HUES6 (cell line): Measurements from ENCODE around the gene FGF19.

Experiments
- H3K27ac ChIP-seq: 2 replicates; pipeline ENCODE4 v1.7.0; 2013; ENCODE audit warnings: low read depth, mild to moderate bottlenecking, low read length, inconsistent platforms
- H3K27me3 ChIP-seq: 2 replicates; pipeline ENCODE4 v1.6.1; 2013; ENCODE audit warnings: low read length; ENCODE audit not compliant: control insufficient read depth, insufficient read depth
- H3K36me3 ChIP-seq: 2 replicates; pipeline ENCODE4 v1.6.1; 2013; ENCODE audit warnings: low read length; ENCODE audit not compliant: control insufficient read depth, insufficient read depth
- H3K4me1 ChIP-seq: 2 replicates; pipeline ENCODE4 v1.6.1; 2013; ENCODE audit warnings: low read length; ENCODE audit not compliant: control insufficient read depth, insufficient read depth
- H3K4me3 ChIP-seq: 2 replicates; pipeline ENCODE4 v1.5.1; 2013; ENCODE audit warnings: low read depth, low read length
- H3K9ac ChIP-seq: one replicate; pipeline ENCODE4 v1.6.1; 2013; ENCODE audit warnings: mild to moderate bottlenecking, low read length
- H3K9me3 ChIP-seq: 2 replicates; pipeline ENCODE4 v1.6.1; 2013; ENCODE audit warnings: low read depth, low read length; ENCODE audit not compliant: control insufficient read depth, insufficient read depth

The FGF19 gene

DNA sequence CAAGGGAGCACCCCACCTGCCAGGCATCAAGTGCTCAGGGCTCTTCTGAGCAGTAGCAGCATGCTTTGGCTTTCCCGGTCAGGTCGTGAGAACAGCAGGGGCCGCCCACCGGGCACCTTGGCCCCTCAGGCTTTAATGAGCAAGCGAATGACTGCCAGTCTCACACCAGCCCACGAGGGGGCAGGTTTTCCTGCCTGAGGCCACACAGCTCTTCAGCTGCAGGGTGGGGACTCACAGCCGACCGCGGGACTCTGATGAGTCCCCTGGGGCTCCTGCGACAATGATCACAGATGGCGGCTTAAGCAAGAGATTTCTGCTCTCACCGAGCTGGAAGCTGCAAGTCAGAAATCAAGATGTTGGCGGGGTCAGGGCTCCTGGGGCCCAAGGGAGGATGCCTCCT is 14.3 kb upstream of the FGF19 start:
- Histone ChIP-seq H3K4me1 (peaks cover 9% of the 10 kb centered on the region; the same call in 1 of the 2 replicates), H3K9me3 (no peaks in the 10 kb centered on the region), H3K4me3 (no peak overlapping the region), H3K36me3 (no peaks in the 10 kb centered on the region), H3K9ac (no peak overlapping the region), H3K27me3 (peaks cover 38% of the 10 kb centered on the region), H3K27ac (no peak overlapping the region)

DNA sequence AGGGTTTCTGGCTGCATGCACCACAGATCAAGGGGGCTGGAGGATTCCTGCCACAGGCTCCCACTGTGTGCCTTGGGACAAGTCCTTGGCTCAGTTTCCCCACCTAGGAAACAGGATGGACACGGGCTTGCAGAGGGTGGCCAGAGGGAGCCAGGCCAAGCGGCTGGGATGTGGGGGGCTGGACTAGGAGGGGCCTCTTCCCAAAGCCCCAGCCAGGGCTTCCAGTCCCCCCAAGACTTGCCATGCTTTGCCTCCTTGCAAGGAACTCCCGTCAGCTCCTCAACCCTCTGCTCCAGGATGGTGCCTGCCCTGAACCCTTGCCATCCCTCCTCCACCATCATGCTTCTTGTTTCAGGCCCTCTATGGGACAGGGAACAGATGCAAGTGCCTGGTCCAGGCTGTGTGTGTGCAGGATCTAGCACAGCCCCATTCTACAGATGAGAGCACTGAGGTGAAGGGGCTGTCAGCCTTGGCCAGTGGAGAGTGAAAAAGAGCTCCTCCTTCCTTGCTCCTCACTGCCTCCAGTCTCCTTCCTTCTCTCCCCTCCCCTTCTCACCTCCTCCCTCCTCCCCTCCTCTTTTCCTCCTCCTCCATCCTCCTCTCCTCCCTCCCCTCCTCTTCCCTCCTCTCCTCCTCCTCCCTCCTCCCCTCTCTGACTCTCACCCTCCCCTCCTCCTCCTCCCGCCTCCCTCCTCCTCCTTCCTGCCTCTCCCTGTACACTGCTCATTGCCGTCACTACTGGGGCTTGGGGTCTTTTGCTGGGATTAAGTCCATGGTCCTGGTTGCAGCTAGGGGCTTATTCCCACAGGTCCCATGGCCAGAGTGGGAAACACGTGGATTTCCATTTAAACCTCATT is 13.3 kb upstream of the FGF19 start:
- no peak overlapping the region for H3K27ac ChIP-seq
- H3K9ac ChIP-seq = no peak overlapping the region
- H3K9me3 ChIP-seq = no peaks in the 10 kb centered on the region
- H3K4me3 ChIP-seq = no peak overlapping the region
- H3K36me3 ChIP-seq = no peaks in the 10 kb centered on the region
- peaks cover 13% of the 10 kb centered on the region; the same call in 1 of the 2 replicates for H3K4me1 ChIP-seq
- H3K27me3 ChIP-seq = peaks cover 38% of the 10 kb centered on the region

DNA sequence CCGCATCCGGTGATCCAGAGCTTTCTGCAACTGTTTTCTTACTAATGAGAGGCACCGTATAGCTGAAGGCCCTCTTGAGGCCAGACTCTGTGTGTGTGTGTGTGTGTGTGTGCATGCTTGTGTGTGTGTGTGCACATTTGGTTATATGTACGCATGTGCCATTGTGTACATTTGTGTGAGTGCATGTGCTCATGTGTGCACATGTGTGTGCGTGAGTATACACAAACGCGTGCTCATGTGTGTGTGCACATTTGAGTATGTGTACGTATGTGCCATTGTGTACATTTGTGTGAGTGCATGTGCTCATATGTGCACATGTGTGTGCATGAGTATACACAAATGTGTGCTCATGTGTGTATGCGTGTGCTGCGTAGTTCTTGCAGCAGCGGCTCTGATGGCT is 12.3 kb upstream of the FGF19 start:
- Histone ChIP-seq H3K9me3 (no peaks in the 10 kb centered on the region), H3K9ac (no peak overlapping the region), H3K36me3 (no peaks in the 10 kb centered on the region), H3K27me3 (peaks cover 31% of the 10 kb centered on the region), H3K27ac (no peak overlapping the region), H3K4me1 (peaks cover 13% of the 10 kb centered on the region; the same call in 1 of the 2 replicates), H3K4me3 (no peak overlapping the region)

DNA sequence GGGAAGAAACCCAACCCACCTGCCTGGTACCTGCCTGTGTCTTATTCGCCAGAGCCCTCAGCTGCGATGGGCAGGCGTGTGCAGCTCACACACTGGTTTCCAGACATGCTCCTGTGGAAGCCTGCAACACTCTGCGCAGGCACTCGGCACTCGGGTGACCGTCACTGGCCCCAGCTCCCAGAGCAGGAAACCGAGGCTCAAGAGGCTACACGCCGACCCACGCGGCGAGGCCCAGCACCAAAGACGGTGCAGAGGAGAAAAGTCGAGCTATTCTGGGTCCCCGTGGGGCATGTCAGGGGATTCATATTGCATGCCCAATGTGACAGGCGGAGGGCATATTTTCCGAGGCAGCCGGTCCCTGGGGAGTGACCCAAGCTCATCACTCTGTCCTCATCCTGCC is 11.6 kb upstream of the FGF19 start:
- no peak overlapping the region for H3K9ac ChIP-seq
- H3K36me3 ChIP-seq = no peaks in the 10 kb centered on the region
- peaks cover 27% of the 10 kb centered on the region for H3K27me3 ChIP-seq
- H3K27ac ChIP-seq = no peak overlapping the region
- no peak overlapping the region for H3K4me3 ChIP-seq
- peaks cover 9% of the 10 kb centered on the region; the same call in 1 of the 2 replicates for H3K4me1 ChIP-seq
- no peaks in the 10 kb centered on the region for H3K9me3 ChIP-seq

DNA sequence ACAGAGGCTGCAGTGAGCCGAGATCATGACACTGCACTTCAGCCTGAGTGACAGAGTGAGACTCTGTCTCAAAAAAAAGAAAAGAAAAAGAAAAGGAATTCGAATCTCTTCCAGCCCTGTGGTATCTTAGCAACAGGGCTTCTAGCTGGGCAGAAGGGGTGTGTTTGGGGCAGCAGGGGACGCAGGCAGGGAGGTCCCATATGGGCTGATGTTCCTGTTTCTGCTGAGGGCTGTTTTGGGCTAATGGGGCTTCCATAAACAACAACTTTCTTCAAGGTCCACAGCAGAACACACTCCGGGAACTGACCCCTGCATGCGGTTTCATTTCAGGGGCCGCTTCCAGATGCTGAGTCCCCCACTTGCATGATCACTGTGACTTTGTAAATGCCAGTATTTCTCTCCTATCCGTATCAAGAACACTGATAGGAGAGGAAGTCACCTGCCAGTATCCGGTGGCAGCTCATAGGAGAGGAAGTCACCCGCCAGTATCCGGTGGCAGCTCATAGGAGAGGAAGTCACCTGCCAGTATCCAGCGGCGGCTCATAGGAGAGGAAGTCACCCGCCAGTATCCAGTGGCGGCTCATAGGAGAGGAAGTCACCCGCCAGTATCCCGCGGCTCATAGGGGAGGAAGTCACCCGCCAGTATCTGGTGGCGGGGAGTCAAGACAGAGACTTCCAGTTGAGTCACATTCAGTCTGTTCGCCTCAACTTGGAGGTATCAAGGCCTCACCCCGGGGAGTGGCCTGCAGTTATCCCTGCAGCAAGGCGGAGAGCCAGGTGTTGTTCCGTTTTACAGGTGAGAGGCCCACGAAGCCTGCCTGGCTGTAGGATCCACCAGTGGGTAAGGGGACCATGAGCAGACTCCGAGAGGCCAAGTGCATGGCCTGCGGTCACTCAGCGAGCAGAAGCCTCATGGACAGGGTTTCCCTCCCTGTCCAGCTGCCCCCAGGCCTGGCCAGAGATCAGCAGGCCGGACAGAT is 8.3 kb upstream of the FGF19 start:
- H3K4me1 ChIP-seq = peaks cover 25% of the 10 kb centered on the region
- H3K36me3 ChIP-seq = no peaks in the 10 kb centered on the region
- no peak overlapping the region for H3K27ac ChIP-seq
- H3K9me3 ChIP-seq = no peaks in the 10 kb centered on the region
- peaks cover 3% of the 10 kb centered on the region; the same call in 1 of the 2 replicates for H3K27me3 ChIP-seq
- H3K9ac ChIP-seq = no peak overlapping the region
- H3K4me3 ChIP-seq = no peak overlapping the region

DNA sequence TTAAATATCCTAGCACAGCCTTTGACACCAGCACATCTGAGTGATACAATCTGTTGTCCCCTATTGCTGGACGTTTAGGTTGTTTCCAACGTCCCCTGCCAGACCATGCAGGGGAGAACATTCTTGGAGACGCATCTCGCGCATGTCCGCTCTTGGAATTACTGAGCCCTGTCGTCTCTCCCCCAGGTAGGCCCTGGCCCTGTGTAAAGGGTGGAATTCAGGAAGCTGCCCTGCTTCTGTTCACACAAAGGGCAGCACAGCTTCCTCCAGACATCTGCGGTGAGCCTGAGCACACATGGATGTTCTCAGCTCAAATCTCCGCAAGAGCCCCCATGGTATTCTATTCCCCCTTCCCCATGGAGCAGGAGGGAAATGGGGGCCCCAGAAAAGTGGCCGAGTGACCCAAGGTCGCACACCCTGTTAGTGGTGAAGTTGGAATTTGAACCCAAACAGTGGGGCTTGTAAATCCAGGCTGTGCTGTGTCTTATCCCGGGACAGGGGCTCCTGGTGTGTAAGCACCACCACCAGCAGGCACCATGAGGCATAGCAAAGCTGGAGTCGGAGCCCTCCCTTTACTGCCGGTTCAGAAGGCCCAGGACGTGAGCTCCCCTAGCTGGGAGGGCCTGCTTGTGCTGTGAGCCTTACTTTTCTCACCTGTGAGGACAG is 5.0 kb upstream of the FGF19 start:
- Histone ChIP-seq H3K9ac (no peak overlapping the region), H3K36me3 (no peaks in the 10 kb centered on the region), H3K27me3 (peaks cover 20% of the 10 kb centered on the region), H3K4me3 (no peak overlapping the region), H3K9me3 (no peaks in the 10 kb centered on the region), H3K4me1 (peaks cover 45% of the 10 kb centered on the region), H3K27ac (no peak overlapping the region)

DNA sequence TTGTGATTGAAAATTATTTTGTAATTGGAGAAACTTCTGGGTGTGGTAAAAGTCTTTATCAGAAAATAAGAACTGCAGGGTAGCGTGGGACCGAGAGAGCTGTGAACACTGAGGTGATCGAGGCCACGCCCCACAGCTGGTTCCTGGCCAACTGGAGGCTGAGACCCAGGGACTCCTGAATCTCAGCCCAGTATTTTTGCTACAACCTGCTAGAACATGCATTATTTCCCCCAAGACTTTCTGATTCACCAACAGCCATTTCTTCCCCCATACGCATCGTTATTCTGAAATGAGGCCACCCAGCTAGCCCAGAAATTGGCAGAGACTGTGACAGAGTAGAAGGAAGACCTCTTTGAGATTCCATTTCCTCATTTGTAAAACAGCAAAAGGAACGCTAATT is 3.4 kb upstream of the FGF19 start:
- Histone ChIP-seq H3K9me3 (no peaks in the 10 kb centered on the region), H3K27me3 (peaks cover 33% of the 10 kb centered on the region), H3K4me1 (peaks cover 41% of the 10 kb centered on the region), H3K36me3 (no peaks in the 10 kb centered on the region), H3K4me3 (no peak overlapping the region), H3K27ac (no peak overlapping the region), H3K9ac (no peak overlapping the region)

DNA sequence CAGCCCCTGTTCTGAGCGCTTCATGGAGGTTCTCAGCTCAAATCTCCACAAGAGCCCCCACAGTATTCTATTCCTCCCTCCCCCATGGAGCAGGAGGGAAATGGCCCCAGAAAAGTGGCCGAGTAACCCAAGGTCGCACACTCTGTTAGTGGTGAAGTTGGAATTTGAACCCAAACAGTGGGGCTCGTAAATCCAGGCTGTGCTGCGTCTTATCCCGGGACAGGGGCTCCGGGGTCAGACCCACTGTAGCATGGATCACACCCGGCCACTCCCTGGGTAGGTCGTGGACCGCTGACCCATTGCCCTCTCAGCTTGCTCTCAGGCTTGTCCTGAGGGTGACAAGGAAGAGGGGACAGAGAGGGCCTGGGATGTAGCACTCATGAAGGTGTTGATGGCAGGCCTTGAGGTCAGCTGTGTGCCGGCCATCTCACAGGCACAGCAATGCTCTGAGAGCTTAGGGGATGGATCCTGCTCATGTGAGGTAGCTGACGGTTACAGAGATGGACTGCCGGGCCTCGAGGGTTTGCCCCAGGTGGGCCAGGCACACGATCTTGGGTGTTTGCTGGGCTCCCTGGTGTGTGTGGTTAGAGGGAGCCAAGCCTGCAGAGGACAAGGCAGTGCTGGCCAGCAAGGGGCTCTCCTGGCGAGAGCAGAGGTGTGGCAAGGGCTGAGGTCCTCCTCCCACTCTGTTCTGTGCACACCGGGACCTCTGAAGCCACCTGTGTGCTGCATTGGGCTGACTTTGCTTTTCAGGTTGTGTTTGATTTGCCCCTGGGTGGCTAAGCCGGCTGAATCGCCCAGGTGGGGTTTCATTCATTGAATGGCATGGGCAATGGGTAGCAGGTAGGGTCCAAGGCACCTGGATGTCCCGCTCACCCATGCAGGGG is 2.3 kb upstream of the FGF19 start:
- no peak overlapping the region for H3K27ac ChIP-seq
- H3K36me3 ChIP-seq = no peaks in the 10 kb centered on the region
- H3K9me3 ChIP-seq = no peaks in the 10 kb centered on the region
- peaks cover 43% of the 10 kb centered on the region for H3K4me1 ChIP-seq
- H3K4me3 ChIP-seq = no peak overlapping the region
- H3K27me3 ChIP-seq = peaks cover 33% of the 10 kb centered on the region
- no peak overlapping the region for H3K9ac ChIP-seq

DNA sequence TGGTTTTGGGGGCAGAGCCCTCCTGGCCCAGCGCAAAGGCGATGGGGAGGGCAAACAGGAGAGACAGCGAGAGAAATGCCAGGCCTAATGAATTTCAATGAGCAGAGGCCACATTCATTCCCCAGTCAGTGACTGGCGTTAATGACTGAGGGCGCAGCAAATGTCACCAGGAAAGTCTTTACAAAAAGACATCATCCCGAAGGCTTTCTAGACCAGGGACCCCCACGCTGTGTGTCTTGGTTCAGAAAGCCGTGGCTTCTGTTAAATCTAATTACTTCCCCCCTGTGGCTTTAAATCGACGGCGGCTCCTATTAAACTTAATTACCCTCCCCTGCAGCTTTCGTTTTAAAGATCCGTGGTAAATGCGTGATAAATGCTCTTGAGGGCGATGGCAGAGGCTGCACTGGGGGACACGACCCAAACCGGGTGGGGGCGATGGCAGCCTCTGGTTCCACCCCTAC is 1.6 kb upstream of the FGF19 start:
- no peak overlapping the region for H3K9ac ChIP-seq
- H3K27ac ChIP-seq = no peak overlapping the region
- no peaks in the 10 kb centered on the region for H3K9me3 ChIP-seq
- peaks cover 51% of the 10 kb centered on the region for H3K4me1 ChIP-seq
- H3K36me3 ChIP-seq = no peaks in the 10 kb centered on the region
- peaks cover 33% of the 10 kb centered on the region for H3K27me3 ChIP-seq
- peak overlapping the region; percentile 80 for H3K4me3 ChIP-seq
